ENCODE measurements around the gene COQ8B.

COQ8B gene

GRCh38 chr19:40702337-40703012, 14.2 kb downstream of the COQ8B start:
- no peak overlapping the region for H3K4me3 ChIP-seq (ENCODE audit: low read depth, low read length)
- no peak for DNase-seq (ENCODE audit: low read depth)
- TF ChIP-seq MYC (IDR thresholded peaks at IDR 0.05; ENCODE audit: low read depth, low read length) (no peak), POLR2A (IDR thresholded peaks at IDR 0.05; ENCODE audit: extremely low read depth, insufficient read length) (no peak), CTCF (IDR thresholded peaks at IDR 0.05; ENCODE audit: low read depth, low read length) (no peak), MAX (IDR thresholded peaks at IDR 0.05; ENCODE audit: low read depth, low read length) (no peak)

- H3K4me3 ChIP-seq (ENCODE audit: low read depth, low read length): no peak overlapping the region
- TF ChIP-seq MAX (IDR thresholded peaks at IDR 0.05; ENCODE audit: low read depth, low read length) (no peak), MYC (IDR thresholded peaks at IDR 0.05; ENCODE audit: low read depth, low read length) (no peak), POLR2A (IDR thresholded peaks at IDR 0.05; ENCODE audit: extremely low read depth, insufficient read length) (no peak), CTCF (IDR thresholded peaks at IDR 0.05; ENCODE audit: low read depth, low read length) (no peak)
Measured at GRCh38 chr19:40701758-40702157, 14.9 kb downstream of the COQ8B start.

GRCh38 chr19:40700083-40700482, 16.6 kb downstream of the COQ8B start:
- no peak overlapping the region for H3K4me3 ChIP-seq (ENCODE audit: low read depth, low read length)
- no peak for TF ChIP-seq POLR2A (IDR thresholded peaks at IDR 0.05; ENCODE audit: extremely low read depth, insufficient read length)
- no peak for TF ChIP-seq CTCF (IDR thresholded peaks at IDR 0.05; ENCODE audit: low read depth, low read length)
- no peak for TF ChIP-seq MYC (IDR thresholded peaks at IDR 0.05; ENCODE audit: low read depth, low read length)
- no peak for TF ChIP-seq MAX (IDR thresholded peaks at IDR 0.05; ENCODE audit: low read depth, low read length)
- DNase-seq (ENCODE audit: low read depth): no peak

More at GRCh38 chr19:40701758-40702157, 14.9 kb downstream of the COQ8B start:
- no peak for DNase-seq (ENCODE audit: low read depth)

- TF ChIP-seq MAX (IDR thresholded peaks at IDR 0.05; ENCODE audit: low read depth, low read length): no peak
- TF ChIP-seq CTCF (IDR thresholded peaks at IDR 0.05; ENCODE audit: low read depth, low read length): no peak
- TF ChIP-seq POLR2A (IDR thresholded peaks at IDR 0.05; ENCODE audit: extremely low read depth, insufficient read length): no peak
- TF ChIP-seq MYC (IDR thresholded peaks at IDR 0.05; ENCODE audit: low read depth, low read length): no peak
- no peak overlapping the region for H3K4me3 ChIP-seq (ENCODE audit: low read depth, low read length)
- DNase-seq (ENCODE audit: low read depth): no peak
Measured at GRCh38 chr19:40697007-40697406, 19.7 kb downstream of the COQ8B start.

GRCh38 chr19:40695881-40696280, 20.8 kb downstream of the COQ8B start:
- no peak for DNase-seq (ENCODE audit: low read depth)
- TF ChIP-seq MYC (IDR thresholded peaks at IDR 0.05; ENCODE audit: low read depth, low read length) (no peak), CTCF (IDR thresholded peaks at IDR 0.05; ENCODE audit: low read depth, low read length) (no peak), POLR2A (IDR thresholded peaks at IDR 0.05; ENCODE audit: extremely low read depth, insufficient read length) (no peak), MAX (IDR thresholded peaks at IDR 0.05; ENCODE audit: low read depth, low read length) (no peak)

More at GRCh38 chr19:40695881-40696280, 20.8 kb downstream of the COQ8B start:
- H3K4me3 ChIP-seq (ENCODE audit: low read depth, low read length): no peak overlapping the region
